ENCODE data around the gene FAM50B.
A peak's percentile ranks its signal among the peaks of the same experiment; 100 is the strongest.
"Not testable (repeated sequence)": the region's sequence is repeated elsewhere in the genome, so short reads cannot be mapped to it uniquely, and the experiment has no call there.

FAM50B gene

DNA sequence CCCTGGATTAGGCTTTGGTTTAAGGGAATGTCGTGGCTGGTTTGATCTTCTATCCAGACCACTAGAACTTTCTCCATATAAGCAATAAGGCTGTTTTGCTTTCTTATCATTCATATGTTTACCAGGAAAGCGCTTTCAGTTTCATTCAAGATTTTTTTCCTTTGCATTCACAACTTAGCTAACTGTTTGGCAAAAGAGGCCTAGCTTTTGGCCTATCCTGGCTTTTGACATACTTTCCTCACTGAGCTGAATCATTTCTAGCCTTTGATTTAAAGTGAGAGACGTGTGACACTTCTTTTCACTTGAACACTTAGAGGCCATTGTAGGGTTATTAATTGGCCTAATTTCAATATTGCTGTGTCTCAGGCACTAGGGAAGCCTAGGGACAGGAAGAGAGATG, 1.7 kb upstream of the FAM50B start:
- DNase-seq (ENCODE audit: low read depth in 2 of 2): no peak

DNA sequence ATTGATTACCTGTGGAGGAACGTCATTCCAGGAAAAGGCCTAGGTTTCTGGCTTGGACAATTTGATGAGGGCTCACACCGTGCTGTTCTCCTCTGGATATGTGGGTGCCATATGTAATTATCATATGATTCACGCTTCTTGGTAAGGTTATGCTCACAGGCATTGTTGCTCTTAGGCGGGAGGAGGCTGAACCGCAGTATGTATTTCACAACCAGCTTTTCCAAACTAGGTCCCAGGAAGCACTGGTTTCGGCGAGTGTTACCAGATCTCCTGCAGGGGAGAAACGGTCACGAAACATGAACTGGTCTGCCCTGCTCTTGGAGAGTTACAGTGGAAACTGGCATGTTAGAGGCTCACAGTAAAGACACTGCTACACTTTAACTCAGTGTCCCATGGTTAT, 793 bp upstream of the FAM50B start:
- DNase-seq (ENCODE audit: low read depth in 2 of 2): no peak

DNA sequence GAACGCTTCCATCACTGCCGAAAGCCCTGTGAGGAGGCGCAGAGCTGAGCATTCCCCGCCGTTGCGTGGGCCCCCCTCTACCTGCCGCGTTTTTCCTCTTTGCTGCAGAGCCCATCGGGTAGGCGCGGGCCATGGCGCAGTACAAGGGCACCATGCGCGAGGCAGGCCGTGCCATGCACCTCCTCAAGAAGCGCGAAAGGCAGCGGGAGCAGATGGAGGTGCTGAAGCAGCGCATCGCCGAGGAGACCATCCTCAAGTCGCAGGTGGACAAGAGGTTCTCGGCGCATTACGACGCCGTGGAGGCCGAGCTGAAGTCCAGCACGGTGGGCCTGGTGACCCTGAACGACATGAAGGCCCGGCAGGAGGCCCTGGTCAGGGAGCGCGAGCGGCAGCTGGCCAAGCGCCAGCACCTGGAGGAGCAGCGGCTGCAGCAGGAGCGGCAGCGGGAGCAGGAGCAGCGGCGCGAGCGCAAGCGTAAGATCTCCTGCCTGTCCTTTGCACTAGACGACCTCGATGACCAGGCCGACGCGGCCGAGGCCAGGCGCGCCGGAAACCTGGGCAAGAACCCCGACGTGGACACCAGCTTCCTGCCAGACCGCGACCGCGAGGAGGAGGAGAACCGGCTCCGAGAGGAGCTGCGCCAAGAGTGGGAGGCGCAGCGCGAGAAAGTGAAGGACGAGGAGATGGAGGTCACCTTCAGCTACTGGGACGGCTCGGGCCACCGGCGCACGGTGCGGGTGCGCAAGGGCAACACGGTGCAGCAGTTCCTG, 693 bp downstream of the FAM50B start:
- DNase-seq (ENCODE audit: low read depth in 2 of 2): no peak

DNA sequence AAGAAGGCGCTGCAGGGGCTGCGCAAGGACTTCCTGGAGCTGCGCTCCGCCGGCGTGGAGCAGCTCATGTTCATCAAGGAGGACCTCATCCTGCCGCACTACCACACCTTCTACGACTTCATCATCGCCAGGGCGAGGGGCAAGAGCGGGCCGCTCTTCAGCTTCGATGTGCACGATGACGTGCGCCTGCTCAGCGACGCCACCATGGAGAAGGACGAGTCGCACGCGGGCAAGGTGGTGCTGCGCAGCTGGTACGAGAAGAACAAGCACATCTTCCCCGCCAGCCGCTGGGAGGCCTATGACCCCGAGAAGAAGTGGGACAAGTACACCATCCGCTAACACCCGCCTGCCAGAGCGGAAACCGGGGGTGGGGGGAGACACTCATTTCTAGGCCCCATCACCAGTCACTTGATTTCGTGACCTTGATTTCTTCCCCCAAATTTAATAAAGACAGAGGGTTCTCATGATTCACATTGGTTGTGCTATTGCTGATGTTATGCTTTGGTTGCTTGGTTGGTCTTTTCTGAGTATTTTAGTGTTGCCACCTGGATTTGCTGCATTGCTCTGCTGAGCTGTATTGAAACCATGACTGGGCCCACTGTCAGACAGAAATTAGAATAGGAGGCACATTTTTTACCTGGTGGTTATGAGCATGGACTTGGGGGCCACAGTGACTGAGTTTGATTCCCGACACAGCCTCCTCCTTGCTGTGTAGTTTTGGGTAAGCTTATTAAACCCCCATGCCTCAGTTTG, 1.5 kb downstream of the FAM50B start:
- peak in 1 of 2 experiments; percentile 28 for DNase-seq (ENCODE audit: low read depth in 2 of 2)

DNA sequence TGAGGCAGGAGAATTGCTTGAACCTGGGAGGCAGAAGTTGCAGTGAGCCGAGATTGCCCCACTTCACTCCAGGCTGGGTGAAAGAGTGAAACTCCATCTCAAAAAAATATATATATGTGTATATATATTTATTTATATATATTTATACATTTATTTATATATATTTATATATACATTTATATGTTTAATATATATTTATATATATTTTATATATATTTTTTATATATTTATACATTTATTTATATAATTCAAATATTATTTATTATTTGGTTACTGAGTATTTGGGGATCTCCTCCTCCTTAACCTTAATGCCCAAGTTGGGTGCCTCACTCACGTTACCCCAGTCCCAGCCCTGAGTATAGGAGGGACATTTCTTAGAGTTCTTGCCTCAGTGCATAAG, 2.7 kb downstream of the FAM50B start:
- no peak for DNase-seq (ENCODE audit: low read depth in 2 of 2)

DNA sequence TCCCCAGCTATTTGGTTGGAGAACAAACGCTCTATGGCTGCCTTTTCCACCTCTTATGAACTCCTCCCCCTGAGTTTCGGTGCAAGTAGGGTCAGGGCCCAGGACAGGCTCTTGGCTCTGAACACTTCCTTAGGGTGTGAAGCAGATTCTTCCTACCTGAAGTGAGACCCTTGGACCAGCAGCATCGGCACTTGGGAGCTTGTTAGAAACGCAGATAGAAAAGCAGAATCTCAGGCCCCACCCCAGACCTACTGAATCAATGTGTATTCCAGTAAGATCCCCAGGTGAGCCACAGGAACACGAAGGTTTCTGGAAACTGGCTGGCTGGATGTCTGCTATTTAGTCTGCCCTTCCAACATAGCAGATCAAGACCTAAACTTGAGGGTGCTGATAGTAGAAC, 3.2 kb downstream of the FAM50B start:
- no peak for DNase-seq (ENCODE audit: low read depth in 2 of 2)

DNA sequence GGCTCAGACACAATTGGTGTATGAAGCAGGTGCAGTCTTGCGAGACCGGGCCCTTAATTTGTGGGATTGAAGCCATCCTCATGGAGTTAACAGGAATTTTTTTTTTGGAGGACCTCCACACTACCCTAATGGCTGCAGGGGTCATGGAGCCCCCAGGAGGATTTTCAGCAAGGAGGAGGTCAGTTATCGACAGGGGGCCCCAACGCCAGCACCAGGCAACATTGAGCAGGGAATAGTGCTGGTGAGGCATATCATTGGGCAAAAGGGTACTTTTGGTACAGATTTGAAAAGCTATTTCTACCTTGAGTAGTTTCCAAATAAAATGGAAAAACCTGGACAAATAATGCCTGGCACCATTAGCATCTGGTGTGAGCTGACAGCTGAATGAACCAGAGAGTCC, 6.7 kb downstream of the FAM50B start:
- no peak for DNase-seq (ENCODE audit: low read depth in 2 of 2)

DNA sequence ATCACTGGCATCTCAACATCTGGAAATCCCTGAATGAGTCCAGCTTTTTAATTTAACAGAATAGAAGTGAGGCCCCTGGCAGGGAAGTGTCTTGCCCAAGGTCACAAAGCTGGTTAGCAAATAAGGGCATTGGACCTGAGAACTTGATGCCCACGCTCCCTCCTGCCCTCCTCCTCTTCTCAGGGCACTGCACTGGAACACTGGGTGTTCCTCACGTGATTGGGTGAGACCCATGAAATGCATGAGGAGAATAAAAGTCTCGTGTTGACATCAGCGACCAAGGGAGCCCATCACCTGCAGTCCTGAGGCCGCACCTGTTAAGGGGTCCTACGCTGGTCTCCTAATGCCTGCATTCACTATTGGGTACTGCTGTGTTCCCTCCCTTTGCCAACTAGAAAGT, 7.4 kb downstream of the FAM50B start:
- DNase-seq (ENCODE audit: low read depth in 2 of 2): no peak

DNA sequence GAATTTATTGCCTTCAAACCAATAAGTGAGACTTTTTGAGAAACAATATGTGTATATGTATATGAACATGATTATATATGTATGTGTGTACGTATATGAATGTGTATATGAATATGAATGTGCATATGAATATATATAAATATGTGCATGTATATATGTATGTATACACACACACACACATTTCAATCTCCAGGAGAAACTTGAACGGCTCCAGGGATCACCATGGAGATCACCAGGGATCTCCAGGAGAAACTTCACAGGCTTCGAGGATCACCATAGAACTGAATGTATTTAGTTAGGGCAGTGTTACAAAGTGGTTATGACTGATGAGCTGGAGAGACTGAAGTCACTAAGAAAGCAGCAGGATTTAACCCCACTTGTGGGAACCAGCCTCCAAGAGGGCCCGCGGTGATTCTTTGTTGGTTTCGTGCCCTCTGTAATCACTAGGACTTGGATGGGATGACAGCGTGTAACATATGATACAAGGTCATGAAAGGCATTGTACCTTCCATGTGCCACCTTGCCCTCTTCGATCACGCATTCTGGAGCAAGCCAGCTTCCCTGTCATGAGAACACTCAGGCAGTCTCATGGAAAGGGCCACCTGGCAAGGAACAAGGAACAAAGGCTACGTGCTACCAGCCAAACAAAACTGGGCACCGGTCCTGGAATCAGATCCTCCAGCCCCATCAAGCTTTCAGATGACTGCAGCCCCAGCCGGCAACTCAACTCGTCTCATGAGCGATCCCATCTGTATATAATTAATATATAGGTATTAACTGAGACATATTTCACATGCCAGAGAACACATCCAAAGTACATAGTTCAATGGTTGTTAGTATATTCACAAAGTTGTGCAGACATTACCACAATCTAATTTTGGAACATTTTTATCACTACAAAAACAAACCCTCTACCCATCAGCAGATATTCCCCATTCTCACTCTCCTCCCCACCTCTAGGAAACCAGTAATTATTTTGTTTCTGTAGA, 8.6 kb downstream of the FAM50B start:
- no peak for DNase-seq (ENCODE audit: low read depth in 2 of 2)

DNA sequence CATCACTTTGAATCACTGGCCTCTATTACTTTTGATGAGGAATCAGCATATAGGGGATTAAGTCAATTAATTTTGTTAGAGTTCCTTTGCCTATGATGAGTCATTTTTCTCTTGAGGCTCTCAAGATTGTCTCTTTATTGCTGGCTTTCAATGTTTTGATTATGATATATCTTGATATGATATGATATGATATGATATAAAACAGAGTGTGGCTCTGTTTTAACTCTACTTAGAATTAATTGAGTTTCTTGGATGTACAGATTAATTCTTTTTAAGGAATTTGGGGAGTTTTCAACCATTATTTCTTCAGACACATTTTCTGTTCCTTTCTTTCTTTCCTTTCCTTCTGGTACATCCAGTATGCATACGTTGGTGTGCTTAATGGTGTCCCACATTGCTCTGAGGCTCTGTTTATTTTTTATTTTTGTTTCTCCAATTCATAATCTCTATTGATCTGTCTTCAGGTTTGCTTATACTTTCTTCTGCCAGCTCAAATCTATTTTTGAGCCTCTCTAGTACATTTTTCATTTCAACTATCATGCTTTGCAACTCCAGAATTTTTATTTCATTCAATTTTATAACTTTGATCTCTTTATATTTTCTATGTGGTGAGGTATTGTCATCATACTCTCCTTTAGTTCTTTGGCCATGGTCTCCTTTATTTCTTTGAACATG, 10.8 kb downstream of the FAM50B start:
- DNase-seq (ENCODE audit: low read depth in 2 of 2): no peak

DNA sequence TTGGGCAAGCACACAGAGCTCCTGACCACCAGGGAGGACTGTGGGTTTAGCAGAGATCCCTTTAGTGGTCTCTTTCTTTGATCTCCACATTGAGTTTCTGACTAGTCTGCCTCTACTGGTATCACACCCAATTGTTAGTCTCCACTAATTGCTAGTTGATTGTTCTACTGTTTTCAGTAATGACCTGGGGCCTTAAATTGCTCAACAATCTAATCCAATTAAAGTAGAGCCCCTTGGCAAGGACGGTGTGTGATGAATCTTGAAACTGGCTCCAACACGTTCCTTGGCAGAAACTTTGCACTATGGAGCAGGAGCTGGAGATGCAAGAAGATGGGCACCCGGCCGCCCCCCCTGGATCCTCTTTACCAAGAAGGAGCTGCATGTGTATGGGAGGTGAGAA, 12.3 kb downstream of the FAM50B start:
- no peak for DNase-seq (ENCODE audit: low read depth in 2 of 2)

DNA sequence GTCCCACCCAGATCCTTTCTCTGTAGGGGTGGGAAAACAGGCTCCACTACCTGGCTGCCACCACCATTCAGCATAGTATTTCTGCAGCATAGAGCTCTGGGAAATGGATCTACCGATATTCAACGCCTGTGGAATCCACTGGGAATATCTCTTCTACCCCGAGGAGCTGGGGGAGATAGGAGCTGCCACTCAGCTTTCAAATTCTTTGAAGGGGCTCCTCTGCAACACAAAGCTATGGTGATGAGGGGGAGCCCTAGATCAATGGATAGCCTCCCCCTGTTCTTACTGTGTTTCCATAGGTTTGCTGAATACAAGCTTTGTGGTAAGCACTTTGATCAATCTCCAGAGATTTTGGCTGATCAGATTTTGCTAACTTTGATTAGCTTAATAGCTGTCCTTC, 12.9 kb downstream of the FAM50B start:
- DNase-seq (ENCODE audit: low read depth in 2 of 2): no peak

DNA sequence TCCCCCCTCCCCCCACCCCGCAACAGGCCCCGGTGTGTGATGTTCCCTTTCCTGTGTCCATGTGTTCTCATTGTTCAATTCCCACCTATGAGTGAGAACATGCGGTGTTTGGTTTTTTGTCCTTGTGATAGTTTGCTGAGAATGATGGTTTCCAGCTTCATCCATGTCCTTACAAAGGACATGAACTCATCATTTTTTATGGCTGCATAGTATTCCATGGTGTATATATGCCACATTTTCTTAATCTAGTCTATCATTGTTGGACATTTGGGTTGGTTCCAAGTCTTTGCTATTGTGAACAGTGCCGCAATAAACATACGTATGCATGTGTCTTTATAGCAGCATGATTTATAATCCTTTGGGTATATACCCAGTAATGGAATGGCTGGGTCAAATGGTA, 14.1 kb downstream of the FAM50B start:
- DNase-seq (ENCODE audit: low read depth in 2 of 2): not testable (repeated sequence)

DNA sequence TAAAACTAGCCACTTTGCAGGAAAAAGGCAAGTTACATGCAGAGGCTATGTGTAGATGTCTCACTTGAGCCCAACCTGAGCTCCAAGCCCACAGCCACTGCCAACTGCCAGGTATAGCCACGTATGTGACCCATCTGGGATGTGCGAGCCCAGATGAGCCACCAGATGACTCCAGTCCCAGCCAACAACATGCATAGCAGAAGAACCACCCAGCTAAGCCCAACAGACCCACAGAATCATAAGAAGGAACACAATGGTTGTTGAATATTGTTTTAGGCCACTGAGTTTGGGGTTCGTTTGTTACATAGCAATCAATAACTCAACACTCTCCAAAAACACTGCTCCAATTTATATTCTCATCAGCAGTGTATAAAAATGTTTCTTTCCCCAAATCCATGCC, 16.3 kb downstream of the FAM50B start:
- no peak for DNase-seq (ENCODE audit: low read depth in 2 of 2)

DNA sequence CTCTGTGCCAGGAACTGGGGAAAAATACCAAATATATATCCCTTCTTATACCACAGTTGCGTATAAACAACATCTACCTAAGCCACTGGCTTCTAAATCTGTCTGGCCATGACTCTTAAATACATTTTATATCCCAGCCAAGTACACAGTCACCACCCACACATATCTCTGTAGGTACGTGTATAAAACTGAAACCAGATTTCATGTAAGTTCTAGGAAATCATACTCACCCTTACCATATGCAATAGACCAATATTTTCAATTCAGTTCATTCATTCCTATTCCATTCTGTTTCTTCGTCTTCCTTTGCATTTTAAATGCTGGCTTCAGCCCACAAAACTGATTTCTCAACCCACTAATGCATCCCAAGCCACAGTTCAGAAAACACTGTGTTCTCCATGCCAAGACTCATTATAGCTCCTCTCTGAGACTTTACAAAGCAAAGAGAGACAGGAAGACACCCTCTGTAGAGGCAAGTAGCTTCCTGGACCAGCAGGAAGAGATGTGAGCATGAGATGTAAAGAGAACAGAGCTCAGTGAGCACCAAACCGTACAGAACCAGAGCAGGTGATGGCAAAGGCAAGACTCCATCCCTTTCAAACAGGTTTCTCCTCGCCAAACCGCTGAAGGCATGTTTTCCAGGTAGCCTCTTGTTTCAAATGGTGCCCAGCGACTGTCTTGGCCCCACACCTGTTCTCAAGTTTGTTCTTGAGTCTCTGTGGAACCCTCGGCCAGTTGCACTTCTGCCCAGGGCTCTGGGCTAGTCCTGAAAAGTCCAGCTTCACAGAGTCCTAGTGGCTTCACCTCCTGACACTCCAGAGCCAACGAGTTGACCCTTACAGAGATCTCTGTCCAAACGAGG, 18.7 kb downstream of the FAM50B start:
- no peak for DNase-seq (ENCODE audit: low read depth in 2 of 2)

DNA sequence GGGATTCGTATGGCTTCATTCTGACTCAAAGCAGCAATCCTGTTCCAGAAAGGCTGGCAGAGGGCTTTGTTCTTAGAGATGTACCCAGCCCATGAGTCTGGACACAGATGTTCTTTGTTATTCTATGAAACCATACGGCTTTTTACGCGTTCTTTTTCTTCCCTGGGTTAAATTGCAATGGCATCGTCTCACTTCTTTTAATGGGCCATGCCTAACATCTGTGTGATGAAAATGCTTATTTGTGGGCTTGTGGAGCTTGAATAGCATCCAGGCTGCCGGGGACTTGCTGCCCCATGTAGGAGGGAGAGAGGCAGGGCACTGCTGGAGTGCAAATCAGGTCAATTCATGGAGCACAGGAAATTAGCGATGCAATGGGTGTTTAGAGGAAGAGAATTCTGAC, 19.4 kb downstream of the FAM50B start:
- DNase-seq (ENCODE audit: low read depth in 2 of 2): no peak

DNA sequence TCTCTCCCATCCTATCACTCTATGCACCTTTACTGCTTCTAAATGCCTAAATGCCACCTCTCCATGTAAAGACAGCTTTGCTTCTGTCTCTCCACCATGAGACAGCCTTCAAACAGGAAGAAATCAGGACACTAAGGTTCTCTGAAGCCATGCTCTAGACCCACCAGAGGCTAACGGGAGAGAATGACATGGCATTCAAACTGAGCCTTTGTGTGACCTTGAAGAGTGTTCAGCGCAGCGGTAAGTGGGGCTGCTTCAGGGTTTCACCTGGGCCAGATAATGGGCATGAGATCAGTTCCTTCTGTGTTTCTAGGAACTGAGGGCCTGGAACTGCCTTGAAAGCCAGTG, 20.1 kb downstream of the FAM50B start:
- DNase-seq (ENCODE audit: low read depth in 2 of 2): no peak

DNA sequence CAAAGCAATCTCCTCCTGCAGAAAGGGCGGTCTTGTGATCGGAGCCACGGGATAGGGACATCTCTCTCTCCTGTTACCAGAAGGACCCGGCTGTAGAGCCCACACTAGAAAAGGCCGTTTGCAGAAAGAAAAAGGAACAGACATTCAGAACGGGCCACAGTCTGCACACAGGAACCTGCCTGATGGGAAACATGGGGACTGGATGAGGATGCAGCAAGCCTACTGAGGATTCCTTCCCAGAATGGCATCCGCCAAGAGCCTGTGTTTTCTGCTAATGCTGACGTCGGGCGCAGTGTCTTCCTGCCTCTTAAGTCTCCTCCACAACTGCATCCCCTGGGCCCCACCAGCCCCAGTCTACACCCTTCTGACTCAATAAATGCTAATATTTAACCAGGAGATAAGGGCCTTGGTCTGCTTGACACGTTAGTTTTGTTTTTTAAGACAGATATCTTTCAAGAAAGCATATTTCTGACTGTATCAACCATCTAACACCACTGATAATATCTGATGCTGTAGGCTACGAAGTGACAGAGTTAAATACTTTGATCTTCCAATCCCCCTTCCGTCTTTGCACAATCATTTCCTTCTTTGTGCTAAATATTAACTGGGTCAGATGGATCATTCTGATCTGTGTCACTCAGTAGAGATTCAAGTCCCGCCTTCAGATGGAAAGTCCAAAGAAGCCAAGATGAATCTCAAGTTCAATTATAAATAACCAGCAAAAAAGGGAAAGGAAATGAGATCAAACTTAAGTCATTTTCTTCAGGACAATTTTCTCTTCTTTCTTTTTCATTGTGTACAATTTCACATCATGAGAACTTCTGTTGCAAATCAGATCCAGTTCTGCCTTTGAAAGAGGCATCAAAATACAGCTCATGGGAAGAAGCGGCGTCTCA, 20.7 kb downstream of the FAM50B start:
- DNase-seq (ENCODE audit: low read depth in 2 of 2): no peak

DNA sequence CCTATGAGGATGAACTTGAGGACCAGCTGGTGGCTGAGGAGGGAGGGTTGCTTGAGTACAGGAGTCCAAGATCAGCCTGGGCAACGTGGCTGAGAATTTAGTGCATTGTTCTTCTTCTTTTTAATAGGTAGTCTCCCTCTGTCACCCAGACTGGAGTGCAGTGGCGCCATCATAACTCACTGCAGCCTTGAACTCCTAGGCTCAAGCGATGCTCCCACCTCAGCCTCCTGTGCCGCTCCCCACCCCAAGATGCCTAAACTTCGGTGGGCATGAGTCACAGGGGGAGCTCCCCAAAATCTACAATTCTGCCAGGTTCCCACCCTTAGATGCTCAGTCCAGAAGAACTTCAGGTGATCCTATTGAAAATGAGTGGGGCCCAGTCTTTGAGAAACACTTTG, 21.4 kb downstream of the FAM50B start:
- no peak for DNase-seq (ENCODE audit: low read depth in 2 of 2)

DNA sequence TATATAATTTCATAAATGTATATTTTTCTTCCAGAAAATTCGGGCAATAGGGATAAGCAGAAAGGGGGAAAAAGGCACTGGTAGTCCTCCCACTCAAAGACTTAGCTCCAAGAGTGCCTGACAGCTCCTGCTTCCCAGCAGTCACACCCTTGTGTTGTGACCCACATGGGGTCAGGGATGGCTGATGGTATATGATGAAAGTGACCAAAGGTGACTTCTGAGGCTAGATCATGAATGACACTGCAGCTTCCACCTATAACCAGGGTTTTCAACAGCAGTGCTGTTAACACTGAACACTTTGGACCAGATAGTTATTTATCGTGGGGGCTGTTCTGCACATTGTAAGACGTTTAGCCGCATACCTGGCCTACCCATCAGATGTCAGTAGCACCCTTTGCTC, 22.3 kb downstream of the FAM50B start:
- no peak for DNase-seq (ENCODE audit: low read depth in 2 of 2)

All from stimulated activated CD4-positive, alpha-beta T cell treated with anti-CD3 and anti-CD28 coated beads, Interleukin-12 subunit alpha, Interleukin-12 subunit beta, amount 100 ng/mL, for 24 hours (primary cell).